OCI-LY7 (cell line): ENCODE data around the gene TMC1. TPM values are rescaled to one million over a fixed set of nuclear protein-coding genes. Genes with fewer than 3 reads are reported as not detected.

Source experiments
- BruUV-seq: library from RNA; stranded (reverse); fragments of 400-500 nt; replicated peaks from 2 replicates; lab custom pipeline; 2021; lab: Mats Ljungman, UMichigan
- CTCF ChIA-PET: fragments of 300-600 bp; sonication (Branson Sonifier 250); formaldehyde crosslinking; loops from one replicate; lab custom pipeline; 2022; ENCODE audit warnings: antibody characterized with exemption; ENCODE audit not compliant: unreplicated experiment; lab: Charles Lee
- POLR2A ChIA-PET: fragments of 300-600 bp; sonication (Branson Sonifier 250); formaldehyde crosslinking; loops from one replicate; lab custom pipeline; 2022; ENCODE audit warnings: antibody characterized with exemption; lab: Charles Lee
- DNase-seq: peaks from one replicate; pipeline ENCODE4 v3.0.0-alpha.2; 2015; ENCODE audit warnings: low spot score
- H2AFZ ChIP-seq: fragments of 200-600 bp; sonication (generic), shearing (Covaris generic); 2 replicates; pipeline ENCODE4 v1.6.1; 2014; ENCODE audit warnings: mild to moderate bottlenecking, antibody characterized with exemption, low read length, moderate library complexity
- H3K27ac ChIP-seq: fragments of 200-600 bp; sonication (generic); 2 replicates; pipeline ENCODE4 v1.5.1; 2014; ENCODE audit warnings: mixed run types, low read depth, mild to moderate bottlenecking, moderate library complexity, low read length, inconsistent platforms; ENCODE audit not compliant: poor library complexity, severe bottlenecking
- H3K36me3 ChIP-seq: fragments of 200-600 bp; sonication (generic); 2 replicates; pipeline ENCODE4 v1.6.1; 2014; ENCODE audit warnings: mild to moderate bottlenecking, antibody characterized with exemption, low read length, moderate library complexity, mixed read lengths; ENCODE audit not compliant: insufficient read depth
- H3K4me1 ChIP-seq: fragments of 200-600 bp; sonication (generic); 2 replicates; pipeline ENCODE4 v1.5.1; 2014; ENCODE audit warnings: mild to moderate bottlenecking, low read length; ENCODE audit not compliant: insufficient read depth, poor library complexity, severe bottlenecking
- H3K4me2 ChIP-seq: fragments of 200-600 bp; sonication (generic); 2 replicates; pipeline ENCODE4 v1.6.1; 2014; ENCODE audit warnings: mild to moderate bottlenecking, low read length
- H3K4me3 ChIP-seq: fragments of 200-600 bp; sonication (generic); 2 replicates; pipeline ENCODE4 v1.5.1; 2014; ENCODE audit warnings: mild to moderate bottlenecking, low read depth, low read length; ENCODE audit not compliant: poor library complexity, severe bottlenecking
- H3K79me2 ChIP-seq: fragments of 200-600 bp; sonication (generic); 2 replicates; pipeline ENCODE4 v1.6.1; 2016; ENCODE audit warnings: low read depth, mild to moderate bottlenecking, low read length, moderate library complexity, mixed read lengths; ENCODE audit not compliant: insufficient read depth
- H3K9me2 ChIP-seq: fragments of 200-600 bp; sonication (generic); 2 replicates; pipeline ENCODE4 v1.6.1; 2016; ENCODE audit warnings: mild to moderate bottlenecking, low read length, mixed read lengths; ENCODE audit not compliant: insufficient read depth
- H3K9me3 ChIP-seq: fragments of 200-600 bp; sonication (generic); 2 replicates; pipeline ENCODE4 v1.6.1; 2014; ENCODE audit warnings: mild to moderate bottlenecking, mixed run types, low read length, mixed read lengths
- H4K20me1 ChIP-seq: fragments of 200-600 bp; sonication (generic); 2 replicates; pipeline ENCODE4 v1.6.1; 2014; ENCODE audit warnings: mild to moderate bottlenecking, antibody characterized with exemption, low read length, moderate library complexity, mixed read lengths; ENCODE audit not compliant: insufficient read depth
- EZH2phosphoT487 ChIP-seq: fragments of 200-600 bp; sonication (generic); IDR thresholded peaks from 2 replicates; pipeline ENCODE4 v1.6.1; 2018; ENCODE audit warnings: low read depth, borderline replicate concordance, mild to moderate bottlenecking, mixed run types, antibody characterized with exemption, low read length, moderate library complexity, mixed read lengths
- intact Hi-C: fragments of 100-400 bp; cut with micrococcal nuclease; formaldehyde crosslinking; loops from one replicate; pipeline ENCODE4 v1.10.0; 2022; ENCODE audit not compliant: unreplicated experiment
- total RNA-seq, 2 experiments: library from RNA; depleted of rRNA in 1 of 2; stranded (reverse); fragments of >200 nt in 1 of 2; shearing (Covaris generic) in 1 of 2; gene quantifications; 2 replicates each; pipeline ENCODE4 v1.2.3, GENCODE V29; 2014 to 2022
- TF ChIP-seq, protein P1 (sequence below): fragments of 200-600 bp; sonication (generic); conservative IDR thresholded peaks from 2 replicates; pipeline ENCODE4 v1.5.1; 2014; ENCODE audit warnings: mild to moderate bottlenecking, antibody characterized with exemption, low read length, moderate library complexity, mixed read lengths

Gene TMC1
- total RNA-seq, 2 experiments from 2014 or later: not detected

DNA sequence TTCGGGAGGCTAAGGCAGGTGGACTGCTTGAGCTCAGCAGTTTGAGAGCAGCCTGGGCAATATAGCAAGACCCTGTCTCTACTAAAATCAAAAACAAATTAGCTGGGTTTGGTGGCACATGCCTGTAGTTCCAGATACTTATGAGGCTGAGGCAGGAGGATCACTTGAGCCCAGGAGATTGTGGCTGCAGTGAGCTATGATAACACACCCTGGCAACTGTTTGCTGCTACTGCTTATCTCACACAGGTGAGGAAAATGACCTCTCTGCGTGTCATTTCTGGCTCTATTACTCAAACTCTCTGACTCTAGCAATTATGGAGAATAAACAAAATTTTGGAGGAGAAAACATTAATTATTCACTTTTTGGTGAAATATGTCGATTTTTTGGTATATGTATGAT is 45.3 kb upstream of the TMC1 start:
- no peak for DNase-seq
- no peaks in the 10 kb centered on the region for H3K9me3 ChIP-seq
- H2AFZ ChIP-seq: no peak overlapping the region
- intact Hi-C loops: no loop called here
- no peak overlapping the region for H3K27ac ChIP-seq
- CTCF ChIA-PET: no interaction called here
- H4K20me1 ChIP-seq: no peaks in the 10 kb centered on the region
- H3K9me2 ChIP-seq: no peaks in the 10 kb centered on the region
- H3K4me2 ChIP-seq: no peak overlapping the region
- no TSS peak for BruUV-seq
- H3K4me1 ChIP-seq: no peaks in the 10 kb centered on the region
- POLR2A ChIA-PET: no interaction called here
- H3K4me3 ChIP-seq: no peak overlapping the region
- H3K36me3 ChIP-seq: no peaks in the 10 kb centered on the region
- TF ChIP-seq, protein P1, sequence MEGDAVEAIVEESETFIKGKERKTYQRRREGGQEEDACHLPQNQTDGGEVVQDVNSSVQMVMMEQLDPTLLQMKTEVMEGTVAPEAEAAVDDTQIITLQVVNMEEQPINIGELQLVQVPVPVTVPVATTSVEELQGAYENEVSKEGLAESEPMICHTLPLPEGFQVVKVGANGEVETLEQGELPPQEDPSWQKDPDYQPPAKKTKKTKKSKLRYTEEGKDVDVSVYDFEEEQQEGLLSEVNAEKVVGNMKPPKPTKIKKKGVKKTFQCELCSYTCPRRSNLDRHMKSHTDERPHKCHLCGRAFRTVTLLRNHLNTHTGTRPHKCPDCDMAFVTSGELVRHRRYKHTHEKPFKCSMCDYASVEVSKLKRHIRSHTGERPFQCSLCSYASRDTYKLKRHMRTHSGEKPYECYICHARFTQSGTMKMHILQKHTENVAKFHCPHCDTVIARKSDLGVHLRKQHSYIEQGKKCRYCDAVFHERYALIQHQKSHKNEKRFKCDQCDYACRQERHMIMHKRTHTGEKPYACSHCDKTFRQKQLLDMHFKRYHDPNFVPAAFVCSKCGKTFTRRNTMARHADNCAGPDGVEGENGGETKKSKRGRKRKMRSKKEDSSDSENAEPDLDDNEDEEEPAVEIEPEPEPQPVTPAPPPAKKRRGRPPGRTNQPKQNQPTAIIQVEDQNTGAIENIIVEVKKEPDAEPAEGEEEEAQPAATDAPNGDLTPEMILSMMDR: no peak
- no peak for TF ChIP-seq EZH2phosphoT487
- H3K79me2 ChIP-seq: no peaks in the 10 kb centered on the region

DNA sequence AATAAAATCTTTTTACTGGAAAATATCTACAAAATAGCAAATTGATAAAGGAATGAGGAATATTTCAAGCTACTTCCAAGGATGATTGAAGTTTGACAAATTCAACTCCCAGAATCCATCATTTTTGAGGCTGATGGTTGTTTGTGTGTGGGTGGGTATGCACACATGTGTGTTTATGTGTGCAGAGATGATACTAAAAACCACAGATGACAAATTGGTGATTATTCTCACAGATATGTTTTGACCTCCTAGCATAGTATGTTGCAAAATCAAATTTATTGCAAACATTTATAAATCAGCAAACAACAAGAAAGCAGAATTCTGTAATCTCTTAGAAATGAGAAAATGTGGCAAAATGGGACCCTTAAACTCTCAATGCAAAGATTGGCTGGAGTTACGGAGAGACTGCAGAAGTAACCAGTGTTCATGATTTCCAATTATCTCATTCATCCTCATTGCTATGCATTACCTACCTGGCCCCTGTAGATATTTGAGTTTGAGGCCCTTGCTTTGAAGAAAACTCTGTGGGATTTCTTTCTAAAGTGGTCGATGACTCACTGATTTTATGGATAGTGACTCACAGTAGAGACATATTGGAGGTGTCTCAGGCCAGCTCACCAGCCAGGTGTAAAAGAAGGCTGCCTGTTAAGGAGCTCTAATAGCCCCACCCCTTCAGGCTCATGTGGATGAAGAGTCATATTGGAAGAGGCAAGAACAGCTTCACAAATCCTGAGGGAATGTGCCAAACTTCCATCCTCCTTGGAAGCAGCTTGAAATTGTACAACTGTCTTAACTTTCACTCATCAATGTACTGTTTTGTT is 44.6 kb upstream of the TMC1 start:
- BruUV-seq: no TSS peak
- no peaks in the 10 kb centered on the region for H3K4me1 ChIP-seq
- intact Hi-C loops: no loop called here
- no peak overlapping the region for H2AFZ ChIP-seq
- no peak for DNase-seq
- TF ChIP-seq, protein P1: no peak
- no peak for TF ChIP-seq EZH2phosphoT487
- H3K9me2 ChIP-seq: no peaks in the 10 kb centered on the region
- no peaks in the 10 kb centered on the region for H4K20me1 ChIP-seq
- no peaks in the 10 kb centered on the region for H3K79me2 ChIP-seq
- CTCF ChIA-PET: no interaction called here
- H3K4me3 ChIP-seq: no peak overlapping the region
- H3K9me3 ChIP-seq: no peaks in the 10 kb centered on the region
- H3K27ac ChIP-seq: no peak overlapping the region
- no peaks in the 10 kb centered on the region for H3K36me3 ChIP-seq
- no peak overlapping the region for H3K4me2 ChIP-seq
- POLR2A ChIA-PET: no interaction called here

DNA sequence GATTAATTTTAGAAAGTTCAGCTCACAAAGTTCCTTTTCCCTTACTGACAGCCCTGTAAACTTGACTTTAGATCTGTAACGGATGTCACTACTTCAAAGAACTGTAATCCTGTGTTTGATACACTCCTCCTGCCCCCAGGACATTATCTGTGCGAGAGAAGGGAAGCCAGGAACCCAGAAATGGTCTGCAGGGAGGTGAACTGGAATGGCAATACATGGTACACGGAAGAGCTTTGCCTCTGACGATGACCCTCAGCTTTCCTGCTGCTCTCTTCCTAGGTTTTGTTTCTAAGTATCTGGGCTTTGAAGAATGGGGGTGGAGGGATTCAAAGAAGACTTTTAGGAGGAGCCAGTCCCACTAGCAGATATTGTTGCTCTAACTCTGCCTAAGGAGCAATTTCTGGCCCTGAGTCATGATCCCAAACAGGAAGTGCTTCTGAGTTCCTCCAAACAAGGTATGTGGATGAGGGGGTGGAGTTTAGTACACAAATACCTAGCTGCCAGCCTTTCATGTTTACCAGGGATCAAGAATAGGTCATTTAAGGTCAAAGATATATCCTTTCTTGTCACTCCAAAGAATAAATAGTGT is 43.4 kb upstream of the TMC1 start:
- Histone ChIP-seq H3K4me1 (no peaks in the 10 kb centered on the region), H3K4me3 (no peak overlapping the region), H3K79me2 (no peaks in the 10 kb centered on the region), H3K9me3 (no peaks in the 10 kb centered on the region), H4K20me1 (no peaks in the 10 kb centered on the region), H3K9me2 (no peaks in the 10 kb centered on the region), H3K27ac (no peak overlapping the region), H3K36me3 (no peaks in the 10 kb centered on the region), H3K4me2 (no peak overlapping the region), H2AFZ (no peak overlapping the region)
- ChIA-PET POLR2A (interaction anchor here (0.6 kb wide), 1 partner anchor 12 kb away, joined by 4 read pairs; no protein-coding TSS in a partner anchor), CTCF (no interaction called here)
- no peak for DNase-seq
- no TSS peak for BruUV-seq
- intact Hi-C loops: no loop called here
- no peak for TF ChIP-seq EZH2phosphoT487
- TF ChIP-seq, protein P1: no peak
